GM12891 (cell line): ENCODE data around the gene ACAA1.

Source experiments
- POLR2A ChIP-seq: IDR thresholded peaks from 2 replicates; pipeline ENCODE4 v1.6.1; 2011; ENCODE audit warnings: low read depth, low read length, control low read depth
- POLR2AphosphoS5 ChIP-seq: IDR thresholded peaks from 2 replicates; pipeline ENCODE4 v1.6.1; 2011; ENCODE audit warnings: low read depth, low read length, control low read depth
- POU2F2 ChIP-seq: IDR thresholded peaks from 2 replicates; pipeline ENCODE4 v1.6.1; 2011; ENCODE audit warnings: low read depth, mild to moderate bottlenecking, control low read depth, low read length, moderate library complexity
- SPI1 ChIP-seq: IDR thresholded peaks from 2 replicates; pipeline ENCODE4 v1.6.1; 2011; ENCODE audit warnings: low read depth, low read length, control low read depth
- TAF1 ChIP-seq: IDR thresholded peaks from 2 replicates; pipeline ENCODE4 v1.6.1; 2011; ENCODE audit warnings: low read depth, low read length, control low read depth

DNA sequence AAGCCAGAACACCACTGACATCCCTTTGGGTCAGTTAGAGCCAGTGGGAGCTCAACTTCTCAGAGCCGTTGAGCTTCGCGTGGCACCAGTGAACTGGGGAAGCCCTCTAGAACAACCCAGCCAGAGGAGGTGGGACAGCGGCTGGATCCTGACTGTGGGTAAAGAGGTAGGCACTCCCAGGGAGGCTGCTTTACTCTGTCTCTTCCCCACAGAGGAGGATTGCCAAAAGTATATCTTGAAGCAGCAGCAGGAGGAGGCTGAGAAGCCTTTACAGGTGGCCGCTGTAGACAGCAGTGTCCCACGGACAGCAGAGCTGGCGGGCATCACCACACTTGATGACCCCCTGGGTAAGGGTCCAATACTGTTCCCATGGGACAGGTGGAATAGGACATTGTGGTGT lies 2.7 kb upstream of the ACAA1 start:
- TF ChIP-seq POLR2AphosphoS5, result no peak
- TF ChIP-seq POLR2A, result no peak
- no peak for TF ChIP-seq POU2F2
- no peak for TF ChIP-seq SPI1
- TF ChIP-seq TAF1, result no peak
